ENCODE measurements around the gene SH3GL3.

SH3GL3 gene

DNA sequence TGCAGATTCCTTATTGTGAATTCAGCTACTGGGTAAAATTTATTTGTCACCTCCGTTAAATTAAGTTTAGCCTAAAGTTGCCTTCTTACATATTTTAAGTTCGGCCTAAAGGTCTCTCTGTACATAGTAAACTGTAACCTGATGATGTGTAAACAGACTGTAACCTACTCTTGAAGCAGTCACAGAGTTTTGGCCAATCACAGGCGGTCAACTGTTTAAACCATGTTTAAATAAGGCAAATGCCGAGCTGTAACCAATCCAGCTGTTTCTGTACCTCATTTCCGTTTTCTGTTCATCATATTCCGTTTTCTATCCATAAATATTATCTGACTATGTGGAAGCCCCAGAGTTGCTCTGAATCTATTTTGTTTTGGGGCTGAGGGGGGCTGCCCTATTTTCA lies 204.4 kb downstream of the SH3GL3 start:
- TF ChIP-seq, protein P1, sequence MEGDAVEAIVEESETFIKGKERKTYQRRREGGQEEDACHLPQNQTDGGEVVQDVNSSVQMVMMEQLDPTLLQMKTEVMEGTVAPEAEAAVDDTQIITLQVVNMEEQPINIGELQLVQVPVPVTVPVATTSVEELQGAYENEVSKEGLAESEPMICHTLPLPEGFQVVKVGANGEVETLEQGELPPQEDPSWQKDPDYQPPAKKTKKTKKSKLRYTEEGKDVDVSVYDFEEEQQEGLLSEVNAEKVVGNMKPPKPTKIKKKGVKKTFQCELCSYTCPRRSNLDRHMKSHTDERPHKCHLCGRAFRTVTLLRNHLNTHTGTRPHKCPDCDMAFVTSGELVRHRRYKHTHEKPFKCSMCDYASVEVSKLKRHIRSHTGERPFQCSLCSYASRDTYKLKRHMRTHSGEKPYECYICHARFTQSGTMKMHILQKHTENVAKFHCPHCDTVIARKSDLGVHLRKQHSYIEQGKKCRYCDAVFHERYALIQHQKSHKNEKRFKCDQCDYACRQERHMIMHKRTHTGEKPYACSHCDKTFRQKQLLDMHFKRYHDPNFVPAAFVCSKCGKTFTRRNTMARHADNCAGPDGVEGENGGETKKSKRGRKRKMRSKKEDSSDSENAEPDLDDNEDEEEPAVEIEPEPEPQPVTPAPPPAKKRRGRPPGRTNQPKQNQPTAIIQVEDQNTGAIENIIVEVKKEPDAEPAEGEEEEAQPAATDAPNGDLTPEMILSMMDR (IDR thresholded peaks at IDR 0.05; ENCODE audit: insufficient read depth, missing control alignments) = no peak
- no peak for DNase-seq (ENCODE audit: insufficient read length, low spot score)
- no peak for FAIRE-seq

DNA sequence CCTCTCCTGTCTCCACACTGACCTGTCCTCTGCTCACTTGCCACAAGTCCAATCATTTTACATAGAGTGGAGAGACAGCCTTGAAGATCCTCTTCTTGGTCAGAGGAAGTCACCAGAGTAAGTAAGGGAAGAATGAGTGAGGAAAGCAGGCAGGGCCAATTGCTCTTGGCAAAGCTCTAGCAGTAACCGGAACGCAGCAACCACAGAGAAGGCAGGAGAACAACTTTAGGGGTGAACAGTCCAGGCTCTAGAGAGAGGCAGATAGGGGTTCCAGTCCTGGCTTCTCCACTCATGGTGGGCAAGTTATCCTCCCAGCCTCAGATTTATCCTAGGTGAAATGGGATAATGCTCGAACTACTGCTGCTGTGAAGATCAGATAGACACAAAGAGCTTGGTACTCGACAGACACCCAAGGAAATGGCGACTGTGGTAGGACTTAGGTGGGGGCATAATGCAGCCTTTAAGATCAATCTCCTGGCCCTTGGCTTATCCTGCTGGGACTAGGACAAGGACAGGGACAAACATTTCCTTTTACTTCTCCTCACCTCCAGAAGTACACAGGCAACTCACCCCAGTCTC lies 205.6 kb downstream of the SH3GL3 start:
- FAIRE-seq (no peak), DNase-seq (ENCODE audit: insufficient read length, low spot score) (no peak)
- TF ChIP-seq, protein P1 (IDR thresholded peaks at IDR 0.05; ENCODE audit: insufficient read depth, missing control alignments) = no peak

DNA sequence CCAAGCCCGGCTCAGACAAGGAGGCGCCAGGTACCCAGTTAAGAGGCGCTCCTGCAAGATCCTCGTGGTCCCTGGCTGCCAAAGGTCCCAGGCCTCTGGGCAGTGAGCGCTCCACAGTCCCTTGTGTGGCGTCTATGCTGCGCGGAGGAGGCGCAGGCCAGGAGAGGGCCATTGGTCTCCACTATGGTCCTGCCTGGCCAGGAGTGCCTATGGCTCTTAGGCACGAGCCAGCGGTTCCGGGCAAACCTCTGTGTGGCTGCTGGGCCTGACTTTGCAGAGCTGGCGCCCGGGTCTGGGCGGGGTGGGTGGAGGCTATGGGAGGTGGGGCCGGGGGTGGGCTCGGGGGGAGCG lies 206.1 kb downstream of the SH3GL3 start:
- DNase-seq (ENCODE audit: insufficient read length, low spot score) (no peak), FAIRE-seq (no peak)
- TF ChIP-seq, protein P1 (IDR thresholded peaks at IDR 0.05; ENCODE audit: insufficient read depth, missing control alignments) = no peak

DNA sequence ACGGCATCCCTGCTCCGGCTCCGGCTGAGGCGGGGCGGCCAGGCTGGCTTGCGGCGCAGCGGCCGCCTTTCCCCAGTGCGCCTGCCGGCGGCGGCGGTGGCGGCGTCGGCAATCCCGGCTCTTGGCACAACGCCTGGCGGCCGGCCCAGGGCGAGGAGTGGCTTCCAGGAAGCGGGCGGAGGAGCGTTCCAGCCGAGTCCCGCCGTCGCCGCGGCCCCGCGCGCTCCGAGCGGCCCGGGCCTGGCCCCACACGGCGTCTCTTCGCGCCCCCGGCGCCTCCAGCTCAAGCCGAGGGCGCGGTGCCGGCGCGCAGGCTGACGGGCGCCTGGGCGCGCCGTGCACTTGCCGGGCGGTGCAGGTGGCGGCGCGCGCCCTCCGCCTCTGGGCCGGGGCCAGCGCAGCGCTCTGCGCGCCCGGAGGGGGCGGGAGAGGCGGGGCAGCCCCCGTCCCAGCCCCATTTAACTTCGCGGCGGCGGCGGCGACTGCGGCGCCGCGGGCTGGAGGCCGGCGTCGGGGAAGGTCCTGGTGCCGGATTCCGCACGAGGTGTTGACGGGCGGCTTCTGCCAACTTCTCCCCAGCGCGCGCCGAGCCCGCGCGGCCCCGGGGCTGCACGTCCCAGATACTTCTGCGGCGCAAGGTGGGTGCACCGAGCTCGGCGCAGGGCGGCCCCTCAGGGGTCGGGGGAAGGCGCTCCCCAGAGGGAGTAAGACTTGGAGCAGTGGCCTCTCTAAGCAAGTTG lies 206.7 kb downstream of the SH3GL3 start, which contains the start of gene ADAMTSL3:
ADAMTSL3 (plus strand) TSS at position 485 of the 740 bp plus-strand sequence. CDS start 1,639 bp downstream, outside the sequence.
- DNase-seq (ENCODE audit: insufficient read length, low spot score) (peak; percentile 42), FAIRE-seq (no peak)

DNA sequence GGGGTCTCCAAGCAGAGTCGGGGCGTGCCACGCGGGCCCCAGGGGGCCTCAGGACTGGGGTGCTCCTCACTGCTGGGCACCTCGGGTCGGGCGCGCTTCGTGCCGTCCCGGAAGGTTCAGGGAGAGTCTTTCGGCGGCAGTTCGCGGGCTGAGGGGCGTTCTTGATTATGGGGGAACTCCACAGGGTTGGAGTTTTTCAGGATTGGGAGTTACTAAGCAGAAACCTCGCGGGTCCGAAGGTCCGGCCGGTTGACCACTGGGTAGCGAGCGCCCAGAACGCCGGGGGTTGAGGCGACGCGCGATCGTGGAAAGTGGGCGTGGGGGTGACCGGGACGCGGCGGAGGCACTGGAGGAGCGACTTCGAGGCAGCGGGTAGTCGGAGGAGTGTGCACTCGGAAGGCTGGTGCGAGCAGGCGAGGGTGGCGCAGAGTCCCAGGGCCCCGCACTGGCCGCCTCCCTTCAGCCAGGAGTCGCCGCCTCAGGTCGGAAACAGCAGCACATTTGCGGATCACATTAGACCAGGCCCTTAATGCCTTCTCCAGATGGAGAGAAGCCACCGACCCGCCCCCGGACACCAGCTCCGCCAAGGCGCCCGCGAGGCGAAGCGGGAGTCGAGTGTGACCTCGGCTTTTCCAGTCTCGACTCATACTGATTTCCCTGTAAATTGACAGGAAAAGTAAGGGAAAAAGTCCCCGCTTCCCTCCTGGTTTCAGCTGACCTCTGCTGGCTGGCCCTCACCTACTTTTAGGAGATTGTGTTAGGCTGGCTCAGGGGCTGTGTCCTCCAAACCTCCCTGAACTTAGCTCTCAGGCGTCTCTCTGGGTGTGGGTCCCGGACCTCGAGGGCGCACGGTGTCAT lies 207.5 kb downstream of the SH3GL3 start:
- TF ChIP-seq, protein P1 (IDR thresholded peaks at IDR 0.05; ENCODE audit: insufficient read depth, missing control alignments) = no peak
- no peak for DNase-seq (ENCODE audit: insufficient read length, low spot score)
- FAIRE-seq = no peak

More for the DNA sequence above, 206.7 kb downstream of the SH3GL3 start, which contains the start of gene ADAMTSL3:
- TF ChIP-seq, protein P1 (IDR thresholded peaks at IDR 0.05; ENCODE audit: insufficient read depth, missing control alignments) = no peak

DNA sequence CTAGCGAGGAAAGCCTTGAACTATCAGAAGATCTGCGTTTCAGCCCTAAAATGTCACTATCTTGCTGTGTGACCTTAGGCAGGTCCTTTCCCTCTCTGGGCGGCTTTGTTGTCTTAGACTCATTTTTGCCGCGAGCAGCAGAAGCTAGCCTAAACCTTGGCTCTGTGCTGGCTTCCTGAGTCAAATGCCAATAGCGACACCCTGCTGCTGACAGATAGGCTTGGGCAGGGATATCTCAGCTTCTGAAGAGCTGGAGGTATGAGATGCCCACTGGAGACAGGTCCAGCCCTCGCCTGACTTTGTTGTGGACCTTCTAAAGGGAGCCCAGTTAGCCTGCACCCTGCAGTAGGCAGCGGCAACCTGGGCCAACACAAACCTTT lies 208.1 kb downstream of the SH3GL3 start:
- FAIRE-seq = no peak
- no peak for DNase-seq (ENCODE audit: insufficient read length, low spot score)
- TF ChIP-seq, protein P1 (IDR thresholded peaks at IDR 0.05; ENCODE audit: insufficient read depth, missing control alignments) = no peak
